Bone marrow (tissue), 2 donors: ENCODE results near the gene CNTNAP5.
"Not testable (repeated sequence)": the region's sequence is repeated elsewhere in the genome, so short reads cannot be mapped to it uniquely, and the experiment has no call there.

Experiments used
- DNase-seq, 2 donors: peaks; one replicate each; lab custom pipeline; 2025; lab: John Stamatoyannopoulos, UW

CNTNAP5 gene

GRCh38 chr2:124323321-124323720 lies 298.2 kb downstream of the CNTNAP5 start:
- DNase-seq = no peak

GRCh38 chr2:124325667-124326440 lies 300.8 kb downstream of the CNTNAP5 start:
- no peak for DNase-seq

- no peak for DNase-seq
These were observed 302.2 kb downstream of the CNTNAP5 start for GRCh38 chr2:124327303-124327702.

GRCh38 chr2:124328397-124328796 lies 303.3 kb downstream of the CNTNAP5 start:
- no peak for DNase-seq

- no peak for DNase-seq
These were observed 308.7 kb downstream of the CNTNAP5 start for GRCh38 chr2:124333784-124334183.

GRCh38 chr2:124335058-124335457 lies 310.0 kb downstream of the CNTNAP5 start:
- DNase-seq = no peak

GRCh38 chr2:124339709-124340108 lies 314.6 kb downstream of the CNTNAP5 start:
- no peak for DNase-seq

- DNase-seq = no peak
These were observed 318.9 kb downstream of the CNTNAP5 start for GRCh38 chr2:124343827-124344498.

GRCh38 chr2:124347209-124347608 lies 322.1 kb downstream of the CNTNAP5 start:
- no peak for DNase-seq

GRCh38 chr2:124353656-124354055 lies 328.6 kb downstream of the CNTNAP5 start:
- no peak for DNase-seq

GRCh38 chr2:124354466-124354865 lies 329.4 kb downstream of the CNTNAP5 start:
- DNase-seq = no peak

- DNase-seq = not testable (repeated sequence)
These were observed 336.9 kb downstream of the CNTNAP5 start for GRCh38 chr2:124361966-124362365.

GRCh38 chr2:124369181-124369580 lies 344.1 kb downstream of the CNTNAP5 start:
- DNase-seq = no peak

- DNase-seq = no peak
These were observed 355.2 kb downstream of the CNTNAP5 start for GRCh38 chr2:124380221-124380749.

GRCh38 chr2:124382067-124382618 lies 357.1 kb downstream of the CNTNAP5 start:
- DNase-seq = no peak

GRCh38 chr2:124395961-124396360 lies 370.9 kb downstream of the CNTNAP5 start:
- no peak for DNase-seq

- no peak for DNase-seq
These were observed 377.2 kb downstream of the CNTNAP5 start for GRCh38 chr2:124402274-124402673.

- not testable (repeated sequence) for DNase-seq
These were observed 382.9 kb downstream of the CNTNAP5 start for GRCh38 chr2:124407836-124408534.

- DNase-seq = no peak
These were observed 399.0 kb downstream of the CNTNAP5 start for GRCh38 chr2:124424074-124424473.

- DNase-seq = no peak
These were observed 401.0 kb downstream of the CNTNAP5 start for GRCh38 chr2:124426122-124426521.

- DNase-seq = no peak
These were observed 401.5 kb downstream of the CNTNAP5 start for GRCh38 chr2:124426625-124427024.

- DNase-seq = no peak
These were observed 412.7 kb downstream of the CNTNAP5 start for GRCh38 chr2:124437811-124438210.
